Body of pancreas (tissue), 4 donors: ENCODE results near the gene ACKR2. TPM values are rescaled to one million over a fixed set of nuclear protein-coding genes. Genes with fewer than 3 reads are reported as not detected.

ENCODE experiments used
- ATAC-seq: fragments of 150-250 bp; one replicate; pipeline ENCODE4 v1.9.1; 2016
- DNase-seq, 4 donors: peaks; one replicate each; pipeline ENCODE4 v3.0.0-alpha.2; 2019
- H3K27ac ChIP-seq, 4 donors: fragments of 200-600 bp; sonication (generic); 1 replicate in 3 of 4; 2 replicates in 1 of 4; pipeline versions ENCODE4 v1.5.1 to v1.6.1; 2016 to 2019; ENCODE audit warnings: mild to moderate bottlenecking in 1 of 4, mixed read lengths in 1 of 4, moderate library complexity in 1 of 4
- H3K27me3 ChIP-seq, 2 donors: fragments of 200-600 bp; sonication (generic); one replicate each; pipeline ENCODE4 v1.6.0; 2016; ENCODE audit warnings: mild to moderate bottlenecking in 1 of 2
- H3K36me3 ChIP-seq, 2 donors: fragments of 200-600 bp; sonication (generic); replicated peaks in 1 of 2; 2 replicates each; pipeline ENCODE4 v1.5.1; 2016; ENCODE audit warnings: low read depth in 2 of 2; ENCODE audit not compliant: insufficient read depth in 1 of 2
- H3K4me1 ChIP-seq: fragments of 200-600 bp; sonication (generic); one replicate; pipeline ENCODE4 v1.6.0; 2016
- H3K4me3 ChIP-seq, 2 donors: fragments of 200-600 bp; sonication (generic); 1 replicate in 1 of 2; 2 replicates in 1 of 2; pipeline ENCODE4 v1.5.1; 2016 to 2019
- H3K9me3 ChIP-seq, 3 donors: fragments of 200-600 bp; sonication (generic); 1 replicate in 2 of 3; 2 replicates in 1 of 3; pipeline ENCODE4 v1.5.1; 2016
- POLR2A ChIP-seq, 3 donors: fragments of 450-650 bp; IDR thresholded peaks; one replicate each; pipeline ENCODE4 v1.6.1; 2016; ENCODE audit warnings: antibody characterized with exemption in 3 of 3, mild to moderate bottlenecking in 2 of 3
- WGBS, 2 donors: methylation state at CpG; one replicate each; pipeline ENCODE4 v1.1.5; 2017; 5-methylcytosine and 5-hydroxymethylcytosine counted together
- intact Hi-C: fragments of 100-400 bp; cut with DNase I; formaldehyde crosslinking; loops from one replicate; pipeline ENCODE4 v1.15.1; 2023
- total RNA-seq, 2 donors: library from RNA; depleted of rRNA; stranded (reverse); fragments of >200 nt; gene quantifications; one replicate each; pipeline ENCODE4 v1.1.0, GENCODE V29; 2016
- TF ChIP-seq, protein P1 (sequence below), 7 experiments: fragments of 450-650 bp in 4 of 7; fragments of 200-600 bp in 3 of 7; sonication (generic) in 3 of 7; IDR thresholded peaks; one replicate each; pipeline ENCODE4 v1.5.1; 2016 to 2019; ENCODE audit warnings: antibody characterized with exemption in 7 of 7

The ACKR2 gene
- total RNA-seq, 2 donors from 2014 or later, result 3.3 to 3.4 TPM

DNA sequence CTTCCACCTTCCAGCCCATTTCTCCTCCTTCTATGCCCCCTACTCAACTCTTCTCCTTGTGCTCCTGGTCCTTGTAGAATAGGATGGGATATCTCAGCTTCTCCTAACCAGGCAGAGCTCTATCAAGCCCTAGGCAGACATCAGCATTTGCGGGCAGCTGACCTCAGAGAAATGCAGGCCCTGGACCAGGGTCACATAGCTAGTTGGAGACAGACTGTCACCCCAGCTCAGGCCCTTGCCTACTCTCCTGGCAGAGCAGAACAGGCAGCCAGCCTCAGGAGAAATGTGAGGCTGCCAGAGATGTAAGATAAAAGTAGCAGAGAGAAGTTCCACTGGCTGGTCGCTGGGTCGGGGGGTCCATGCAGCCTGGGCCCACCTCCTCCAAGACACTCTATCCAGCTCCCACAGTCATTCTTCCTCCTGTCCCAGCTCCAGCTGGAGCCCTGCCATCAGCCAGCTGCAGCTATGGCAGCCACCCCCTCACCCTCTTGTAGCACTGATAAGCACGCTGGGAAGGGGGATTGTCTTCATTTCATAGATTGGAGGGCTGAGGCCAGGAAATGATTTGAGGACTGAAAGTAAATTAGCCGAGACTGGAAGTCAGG, 62.4 kb downstream of the ACKR2 start:
- TF ChIP-seq, protein P1, sequence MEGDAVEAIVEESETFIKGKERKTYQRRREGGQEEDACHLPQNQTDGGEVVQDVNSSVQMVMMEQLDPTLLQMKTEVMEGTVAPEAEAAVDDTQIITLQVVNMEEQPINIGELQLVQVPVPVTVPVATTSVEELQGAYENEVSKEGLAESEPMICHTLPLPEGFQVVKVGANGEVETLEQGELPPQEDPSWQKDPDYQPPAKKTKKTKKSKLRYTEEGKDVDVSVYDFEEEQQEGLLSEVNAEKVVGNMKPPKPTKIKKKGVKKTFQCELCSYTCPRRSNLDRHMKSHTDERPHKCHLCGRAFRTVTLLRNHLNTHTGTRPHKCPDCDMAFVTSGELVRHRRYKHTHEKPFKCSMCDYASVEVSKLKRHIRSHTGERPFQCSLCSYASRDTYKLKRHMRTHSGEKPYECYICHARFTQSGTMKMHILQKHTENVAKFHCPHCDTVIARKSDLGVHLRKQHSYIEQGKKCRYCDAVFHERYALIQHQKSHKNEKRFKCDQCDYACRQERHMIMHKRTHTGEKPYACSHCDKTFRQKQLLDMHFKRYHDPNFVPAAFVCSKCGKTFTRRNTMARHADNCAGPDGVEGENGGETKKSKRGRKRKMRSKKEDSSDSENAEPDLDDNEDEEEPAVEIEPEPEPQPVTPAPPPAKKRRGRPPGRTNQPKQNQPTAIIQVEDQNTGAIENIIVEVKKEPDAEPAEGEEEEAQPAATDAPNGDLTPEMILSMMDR (IDR thresholded peaks at IDR 0.05), result no peak
- no peak for TF ChIP-seq POLR2A (IDR thresholded peaks at IDR 0.05)
- Histone ChIP-seq H3K27ac (no peak overlapping the region), H3K36me3 (no peaks in the 10 kb centered on the region), H3K4me3 (no peak overlapping the region), H3K27me3 (no peaks in the 10 kb centered on the region), H3K9me3 (no peaks in the 10 kb centered on the region), H3K4me1 (peaks cover 8% of the 10 kb centered on the region)
- DNase-seq (peak; percentile 25 to 72 (median 40)), ATAC-seq (no peak)
- intact Hi-C loops, result no loop called here
- WGBS, 2 donors, result 22 to 23% methylated on average over 3 to 5 of the region's 5 CpGs

DNA sequence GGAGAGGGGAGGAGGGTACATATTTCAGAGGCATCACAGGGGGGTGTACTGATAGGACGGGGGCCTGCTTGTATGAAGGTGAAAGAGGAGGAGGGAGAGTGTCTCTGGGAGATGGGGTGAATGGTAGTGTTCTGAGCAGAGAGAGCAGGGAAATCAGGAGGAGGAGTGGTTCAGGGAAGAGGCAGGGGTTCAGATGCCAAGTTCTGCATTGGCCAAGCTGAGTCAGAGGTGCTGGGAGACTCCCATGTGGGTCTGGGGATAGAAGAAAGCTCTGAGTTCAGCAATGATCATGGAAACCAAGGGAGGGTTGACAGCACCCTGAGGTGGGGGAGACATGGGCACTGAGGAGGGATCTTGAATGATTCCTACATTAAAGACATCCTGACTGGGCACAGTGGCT, 63.5 kb downstream of the ACKR2 start:
- no peak for DNase-seq
- H3K9me3 ChIP-seq, result no peaks in the 10 kb centered on the region
- H3K27ac ChIP-seq, result no peak overlapping the region
- no peak for ATAC-seq
- WGBS, 2 donors, result 86 to 91% methylated on average over 1 of the region's 1 CpG
- no peak overlapping the region for H3K4me3 ChIP-seq
- peaks cover 8% of the 10 kb centered on the region for H3K4me1 ChIP-seq
- no peak for TF ChIP-seq POLR2A (IDR thresholded peaks at IDR 0.05)
- TF ChIP-seq, protein P1 (IDR thresholded peaks at IDR 0.05), result no peak
- H3K36me3 ChIP-seq, result no peaks in the 10 kb centered on the region
- H3K27me3 ChIP-seq, result no peaks in the 10 kb centered on the region
- intact Hi-C loops, result no loop called here

DNA sequence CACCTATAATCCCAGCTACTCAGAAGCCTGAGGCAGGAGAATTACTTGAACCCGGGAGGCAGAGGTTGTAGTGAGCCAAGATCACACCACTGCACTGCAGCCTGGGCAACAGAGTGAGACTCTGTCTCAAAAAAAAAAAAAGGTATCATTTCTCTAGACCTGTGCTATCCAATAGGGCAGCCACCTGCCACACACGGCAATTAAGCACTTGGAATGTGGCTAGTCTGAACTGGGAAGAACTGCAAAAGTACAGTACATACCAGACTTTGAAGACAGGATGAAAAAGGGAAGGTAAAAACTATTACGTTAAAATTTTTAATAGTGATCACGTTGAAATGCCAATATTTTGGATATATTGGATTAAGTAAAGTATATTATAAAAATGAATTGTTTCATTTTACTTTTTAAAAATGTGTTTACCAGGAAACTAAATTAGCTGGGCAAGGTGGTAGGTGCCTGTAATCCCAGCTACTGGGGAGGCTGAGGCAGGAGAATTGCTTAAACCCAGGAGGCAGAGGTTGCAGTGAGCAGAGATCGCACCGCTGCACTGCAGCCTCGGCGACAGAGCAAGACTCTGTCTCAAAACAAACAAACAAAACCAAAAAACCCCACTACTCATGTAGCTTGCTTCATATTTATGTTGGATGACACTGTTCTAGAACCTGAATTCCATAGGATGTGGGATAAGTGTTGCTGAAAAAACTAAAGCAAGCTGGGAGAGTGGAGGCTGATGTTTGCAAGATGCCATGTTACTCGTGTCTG, 64.2 kb downstream of the ACKR2 start:
- intact Hi-C loops, result no loop called here
- H3K36me3 ChIP-seq, result no peaks in the 10 kb centered on the region
- no peak for ATAC-seq
- no peaks in the 10 kb centered on the region for H3K27me3 ChIP-seq
- peaks cover 8% of the 10 kb centered on the region for H3K4me1 ChIP-seq
- H3K4me3 ChIP-seq, result no peak overlapping the region
- 70 to 78% methylated on average over 9 of the region's 9 CpGs for WGBS, 2 donors
- H3K27ac ChIP-seq, result no peak overlapping the region
- no peaks in the 10 kb centered on the region for H3K9me3 ChIP-seq
- DNase-seq, result no peak
- TF ChIP-seq, protein P1 (IDR thresholded peaks at IDR 0.05), result no peak
- TF ChIP-seq POLR2A (IDR thresholded peaks at IDR 0.05), result no peak

DNA sequence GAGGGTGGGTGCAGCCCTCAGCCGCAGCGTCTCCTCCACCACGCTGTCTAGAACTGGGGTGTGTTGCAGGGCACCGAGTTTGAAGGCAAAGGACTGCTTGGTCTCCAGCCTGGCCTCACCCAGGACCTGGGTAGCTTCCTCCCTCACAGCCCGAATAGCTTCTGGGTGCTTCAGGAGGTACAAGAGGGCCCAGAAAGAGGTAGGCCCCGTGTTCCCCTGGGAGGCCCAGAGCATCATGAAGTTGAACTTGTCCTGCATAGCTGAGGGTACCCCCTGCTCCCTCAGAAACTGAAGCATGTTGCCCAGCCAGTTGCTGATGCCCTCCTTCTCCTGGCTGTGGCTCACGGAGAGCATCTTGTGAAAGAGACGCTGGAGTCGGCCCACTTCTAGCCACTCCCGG, 65.5 kb downstream of the ACKR2 start:
- no peak for TF ChIP-seq POLR2A (IDR thresholded peaks at IDR 0.05)
- TF ChIP-seq, protein P1 (IDR thresholded peaks at IDR 0.05), result no peak
- no peaks in the 10 kb centered on the region for H3K9me3 ChIP-seq
- DNase-seq (no peak), ATAC-seq (no peak)
- 79 to 80% methylated on average over 5 to 10 of the region's 10 CpGs for WGBS, 2 donors
- peaks cover 8% of the 10 kb centered on the region for H3K4me1 ChIP-seq
- no peak overlapping the region for H3K4me3 ChIP-seq
- no peak overlapping the region for H3K27ac ChIP-seq
- H3K27me3 ChIP-seq, result no peaks in the 10 kb centered on the region
- H3K36me3 ChIP-seq, result no peaks in the 10 kb centered on the region
- intact Hi-C loops, result no loop called here
